Peyer's patch (tissue), 4 donors: Measurements from ENCODE around the gene IQGAP3.

Experiments
- POLR2A ChIP-seq, 2 donors: fragments of 450-650 bp; IDR thresholded peaks; one replicate each; pipeline ENCODE4 v1.5.1; 2017; ENCODE audit warnings: antibody characterized with exemption in 2 of 2, mild to moderate bottlenecking in 2 of 2, moderate library complexity in 2 of 2
- TF ChIP-seq, protein P1 (sequence below), 6 experiments: fragments of 450-650 bp in 4 of 6; fragments of 200-600 bp in 2 of 6; sonication (generic) in 1 of 6; IDR thresholded peaks; one replicate each; pipeline ENCODE4 v1.5.1; 2017 to 2019; ENCODE audit warnings: antibody characterized with exemption in 6 of 6, mild to moderate bottlenecking in 3 of 6, moderate library complexity in 1 of 6

DNA sequence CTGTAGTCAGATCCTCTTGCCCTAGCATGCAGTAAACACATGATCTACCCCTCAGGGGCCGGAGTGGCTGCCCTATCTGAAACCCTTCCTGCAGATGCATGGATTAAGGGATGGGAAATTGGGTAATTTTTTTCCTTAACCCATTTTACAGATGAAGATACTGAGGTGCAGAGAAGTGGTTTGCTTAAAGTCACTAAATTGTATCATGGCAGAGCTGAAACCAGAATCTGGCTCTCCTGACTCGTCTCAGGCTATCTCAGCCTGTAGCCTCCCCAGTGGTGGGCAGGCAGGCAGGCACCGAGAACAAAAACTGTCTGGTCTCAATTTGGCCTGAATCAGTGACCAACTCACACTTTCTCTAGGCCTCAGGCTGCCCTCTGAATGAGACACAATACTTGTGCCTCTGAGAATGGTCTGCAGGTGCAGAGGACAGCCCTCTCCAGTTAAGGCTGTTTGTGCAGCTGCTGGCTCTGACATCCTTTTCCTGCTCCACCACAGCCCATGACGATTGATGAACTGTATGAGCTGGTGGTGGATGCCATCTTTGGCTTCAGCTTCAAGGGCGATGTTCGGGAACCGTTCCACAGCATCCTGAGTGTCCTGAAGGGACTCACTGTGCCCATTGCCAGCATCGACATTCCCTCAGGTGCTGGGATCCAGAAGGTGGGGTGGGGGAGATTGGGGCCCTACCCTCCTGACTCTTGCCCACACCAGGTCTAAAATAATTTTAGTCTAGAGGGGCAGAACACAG lies 20.7 kb upstream of the IQGAP3 start:
- TF ChIP-seq, protein P1, sequence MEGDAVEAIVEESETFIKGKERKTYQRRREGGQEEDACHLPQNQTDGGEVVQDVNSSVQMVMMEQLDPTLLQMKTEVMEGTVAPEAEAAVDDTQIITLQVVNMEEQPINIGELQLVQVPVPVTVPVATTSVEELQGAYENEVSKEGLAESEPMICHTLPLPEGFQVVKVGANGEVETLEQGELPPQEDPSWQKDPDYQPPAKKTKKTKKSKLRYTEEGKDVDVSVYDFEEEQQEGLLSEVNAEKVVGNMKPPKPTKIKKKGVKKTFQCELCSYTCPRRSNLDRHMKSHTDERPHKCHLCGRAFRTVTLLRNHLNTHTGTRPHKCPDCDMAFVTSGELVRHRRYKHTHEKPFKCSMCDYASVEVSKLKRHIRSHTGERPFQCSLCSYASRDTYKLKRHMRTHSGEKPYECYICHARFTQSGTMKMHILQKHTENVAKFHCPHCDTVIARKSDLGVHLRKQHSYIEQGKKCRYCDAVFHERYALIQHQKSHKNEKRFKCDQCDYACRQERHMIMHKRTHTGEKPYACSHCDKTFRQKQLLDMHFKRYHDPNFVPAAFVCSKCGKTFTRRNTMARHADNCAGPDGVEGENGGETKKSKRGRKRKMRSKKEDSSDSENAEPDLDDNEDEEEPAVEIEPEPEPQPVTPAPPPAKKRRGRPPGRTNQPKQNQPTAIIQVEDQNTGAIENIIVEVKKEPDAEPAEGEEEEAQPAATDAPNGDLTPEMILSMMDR (IDR thresholded peaks at IDR 0.05) = no peak
- no peak for TF ChIP-seq POLR2A (IDR thresholded peaks at IDR 0.05)
